Measurements from ENCODE around the gene EGLN1.
A peak's percentile ranks its signal among the peaks of the same experiment; 100 is the strongest.

Gene EGLN1

GRCh38 chr1:231420959-231421545 is 1.0 kb downstream of the EGLN1 start:
- peak in 1 of 2 donors; percentile 57 for DNase-seq

- DNase-seq = peak in 1 of 2 donors; percentile 34
These were observed 1.7 kb downstream of the EGLN1 start for GRCh38 chr1:231420299-231420958.

GRCh38 chr1:231419738-231420298 is 2.3 kb downstream of the EGLN1 start:
- DNase-seq = no peak

- no peak for DNase-seq
These were observed 2.9 kb downstream of the EGLN1 start for GRCh38 chr1:231419147-231419546.

GRCh38 chr1:231418741-231419107 is 3.4 kb downstream of the EGLN1 start:
- no peak for DNase-seq

- DNase-seq = no peak
These were observed 3.9 kb downstream of the EGLN1 start for GRCh38 chr1:231418101-231418740.

GRCh38 chr1:231417513-231417912 is 4.6 kb downstream of the EGLN1 start:
- no peak for DNase-seq

GRCh38 chr1:231416901-231417300 is 5.2 kb downstream of the EGLN1 start:
- DNase-seq = no peak

GRCh38 chr1:231415018-231415583 is 7.0 kb downstream of the EGLN1 start:
- no peak for DNase-seq

- DNase-seq = no peak
These were observed 7.6 kb downstream of the EGLN1 start for GRCh38 chr1:231414260-231415016.

GRCh38 chr1:231413749-231414082 is 8.4 kb downstream of the EGLN1 start:
- no peak for DNase-seq

GRCh38 chr1:231411036-231411531 is 11.0 kb downstream of the EGLN1 start:
- no peak for DNase-seq

- DNase-seq = no peak
These were observed 12.0 kb downstream of the EGLN1 start for GRCh38 chr1:231410036-231410612.

GRCh38 chr1:231408528-231409094 is 13.5 kb downstream of the EGLN1 start:
- DNase-seq = no peak

GRCh38 chr1:231407547-231408396 is 14.3 kb downstream of the EGLN1 start:
- DNase-seq = no peak

GRCh38 chr1:231407049-231407448 is 15.0 kb downstream of the EGLN1 start:
- no peak for DNase-seq

GRCh38 chr1:231404318-231404717 is 17.8 kb downstream of the EGLN1 start:
- no peak for DNase-seq

GRCh38 chr1:231401478-231401877 is 20.6 kb downstream of the EGLN1 start:
- no peak for DNase-seq

GRCh38 chr1:231397886-231398671 is 24.0 kb downstream of the EGLN1 start:
- no peak for DNase-seq

GRCh38 chr1:231396643-231397042 is 25.4 kb downstream of the EGLN1 start:
- DNase-seq = no peak

Data from hippocampal formation (tissue), 2 donors.